GM23338 (cell line): ENCODE data around the gene TACC3. TPM values are rescaled to one million over a fixed set of nuclear protein-coding genes. Genes with fewer than 3 reads are reported as not detected.

Experiments
- ATAC-seq: fragments of 200-7000 bp; cut with Tn5 transposase; 3 replicates; pipeline ENCODE4 v1.9.1; 2020
- DNase-seq: peaks from one replicate; pipeline ENCODE4 v3.0.0-alpha.2; 2015; ENCODE audit warnings: low spot score
- H2AFZ ChIP-seq: fragments of 200-600 bp; sonication (generic); 2 replicates; pipeline ENCODE4 v1.8.0; 2016; ENCODE audit warnings: antibody characterized with exemption, mild to moderate bottlenecking, moderate library complexity
- H3F3A ChIP-seq: fragments of 200-600 bp; sonication (generic); replicated peaks from 2 replicates; pipeline ENCODE4 v1.8.0; 2017; ENCODE audit warnings: antibody characterized with exemption, mixed run types, low read depth
- H3K27ac ChIP-seq: fragments of 200-600 bp; sonication (generic); 2 replicates; pipeline ENCODE4 v1.6.1; 2016; ENCODE audit warnings: low read depth
- H3K27me3 ChIP-seq: fragments of 200-600 bp; sonication (generic); 2 replicates; pipeline ENCODE4 v1.8.0; 2016; ENCODE audit warnings: mild to moderate bottlenecking, mixed run types, moderate library complexity; ENCODE audit not compliant: insufficient read depth
- H3K36me3 ChIP-seq: fragments of 200-600 bp; sonication (generic); 2 replicates; pipeline ENCODE4 v1.8.0; 2016; ENCODE audit warnings: mild to moderate bottlenecking; ENCODE audit not compliant: insufficient read depth
- H3K4me1 ChIP-seq: fragments of 200-600 bp; sonication (generic); 2 replicates; pipeline ENCODE4 v1.8.0; 2016; ENCODE audit warnings: mild to moderate bottlenecking, moderate library complexity; ENCODE audit not compliant: insufficient read depth
- H3K4me2 ChIP-seq: fragments of 200-600 bp; sonication (generic); 2 replicates; pipeline ENCODE4 v1.7.1; 2017; ENCODE audit warnings: mixed run types
- H3K4me3 ChIP-seq: fragments of 200-600 bp; sonication (generic); 2 replicates; pipeline ENCODE4 v1.6.1; 2016; ENCODE audit warnings: mixed run types
- H3K79me2 ChIP-seq: fragments of 200-600 bp; sonication (generic); replicated peaks from 2 replicates; pipeline ENCODE4 v1.8.0; 2017; ENCODE audit warnings: mild to moderate bottlenecking; ENCODE audit not compliant: insufficient read depth
- H3K9me2 ChIP-seq: fragments of 200-600 bp; sonication (generic); 2 replicates; pipeline ENCODE4 v1.8.0; 2017; ENCODE audit not compliant: insufficient read depth
- H4K20me1 ChIP-seq: fragments of 200-600 bp; sonication (generic); replicated peaks from 2 replicates; pipeline ENCODE4 v1.8.0; 2017; ENCODE audit warnings: mild to moderate bottlenecking; ENCODE audit not compliant: insufficient read depth
- H3K27ac Mint-ChIP-seq: 2 replicates; pipeline ENCODE4 v1.8.0; 2020; ENCODE audit warnings: inconsistent platforms, mild to moderate bottlenecking, moderate library complexity, mixed read lengths
- H3K27me3 Mint-ChIP-seq: 3 replicates; pipeline ENCODE4 v1.8.0; 2022; ENCODE audit warnings: low read depth, mild to moderate bottlenecking, moderate library complexity, mixed read lengths, inconsistent platforms; ENCODE audit not compliant: insufficient read depth, poor library complexity
- H3K36me3 Mint-ChIP-seq: 3 replicates; pipeline ENCODE4 v1.8.0; 2021; ENCODE audit warnings: low read depth, mild to moderate bottlenecking, inconsistent platforms, moderate library complexity, mixed read lengths
- H3K4me1 Mint-ChIP-seq: 3 replicates; pipeline ENCODE4 v1.8.0; 2020; ENCODE audit warnings: mild to moderate bottlenecking, inconsistent platforms, mixed read lengths
- H3K4me3 Mint-ChIP-seq: 3 replicates; pipeline ENCODE4 v1.8.0; 2021; ENCODE audit warnings: moderate library complexity, mild to moderate bottlenecking, inconsistent platforms, mixed read lengths
- H3K9me3 Mint-ChIP-seq: 3 replicates; pipeline ENCODE4 v1.8.0; 2020; ENCODE audit warnings: moderate library complexity, mild to moderate bottlenecking, inconsistent platforms, mixed read lengths
- CREB1 ChIP-seq: fragments of 250-450 bp; sonication (Bioruptor Pico); IDR thresholded peaks from 2 replicates; pipeline ENCODE4 v1.5.0; 2020; ENCODE audit warnings: low read depth, mild to moderate bottlenecking, moderate library complexity
- CTCF ChIP-seq, 2 experiments: fragments of 200-600 bp in 1 of 2; sonication (generic) in 1 of 2; conservative IDR thresholded peaks; 2 replicates each; pipeline versions ENCODE4 v1.5.1 to v1.6.1; 2016 to 2017; ENCODE audit warnings: antibody characterized with exemption in 2 of 2, low read depth in 2 of 2, mild to moderate bottlenecking in 2 of 2, moderate library complexity in 1 of 2
- EZH2 ChIP-seq: fragments of 200-600 bp; sonication (generic); IDR thresholded peaks from one replicate; pipeline ENCODE4 v1.8.0; 2017; ENCODE audit warnings: antibody characterized with exemption, mild to moderate bottlenecking, low read depth; ENCODE audit not compliant: unreplicated experiment
- JUNB ChIP-seq: IDR thresholded peaks from one replicate; pipeline ENCODE4 v1.6.1; 2016; ENCODE audit warnings: antibody characterized with exemption; ENCODE audit not compliant: unreplicated experiment
- NANOG ChIP-seq: IDR thresholded peaks from 2 replicates; pipeline ENCODE4 v1.6.1; 2016; ENCODE audit warnings: antibody characterized with exemption, borderline replicate concordance
- STAT1 ChIP-seq: IDR thresholded peaks from one replicate; pipeline ENCODE4 v1.6.1; 2016; ENCODE audit warnings: antibody characterized with exemption; ENCODE audit not compliant: unreplicated experiment
- polyA plus RNA-seq: library from polyadenylated mRNA; unstranded; fragments of >200 nt; fragmentation: Nextera tagmentation; extraction: Ambion mirVana; gene quantifications from 2 replicates; pipeline ENCODE4 v1.2.1, GENCODE V29; 2016
- total RNA-seq: library from RNA; depleted of rRNA; stranded (reverse); fragments of >200 nt; shearing (Covaris generic); gene quantifications from 2 replicates; pipeline ENCODE4 v1.2.3, GENCODE V29; 2014

The TACC3 gene
- total and polyA plus RNA-seq, 2 experiments from 2014 or later, result 120 TPM

DNA sequence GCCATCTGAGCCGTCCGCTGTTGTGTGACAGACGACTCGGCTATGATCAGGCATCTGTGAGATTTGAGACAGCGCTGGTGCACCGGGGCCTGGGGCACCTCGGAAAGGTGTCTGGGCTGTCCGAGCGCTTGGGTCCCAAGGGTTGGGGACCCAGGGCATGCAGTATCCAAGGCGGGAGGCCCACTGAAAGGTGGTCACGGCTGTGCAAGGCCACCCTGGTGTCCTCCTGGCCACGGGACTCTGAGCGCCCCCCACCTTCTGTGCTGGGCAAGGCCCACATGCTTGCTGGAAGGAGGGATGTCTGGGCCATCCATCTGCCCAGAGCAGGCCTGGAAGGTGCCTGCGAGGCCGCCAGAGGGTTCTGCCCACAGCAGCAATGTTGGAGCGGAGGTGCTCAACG is 19.9 kb downstream of the TACC3 start:
- no peak for ATAC-seq

DNA sequence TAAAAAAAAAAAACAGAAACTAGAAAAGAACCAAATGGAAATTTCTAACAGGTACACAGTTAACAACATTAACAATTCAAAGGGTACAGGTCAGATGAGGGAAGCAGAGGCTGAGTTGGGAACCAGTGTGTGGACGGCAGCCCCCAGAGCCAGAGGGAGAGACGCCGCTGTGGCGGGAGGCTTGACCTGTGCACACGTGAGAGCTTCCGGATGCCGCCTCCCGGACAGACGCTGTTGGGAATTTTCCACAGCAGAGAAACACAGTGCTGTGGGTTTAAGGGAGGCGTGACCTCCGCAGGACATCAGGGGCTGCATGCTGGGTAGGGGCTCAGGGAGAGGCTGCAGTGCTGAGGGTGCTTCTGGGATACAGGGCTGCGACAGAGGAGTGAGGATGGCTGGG is 22.2 kb downstream of the TACC3 start:
- H3K36me3 ChIP-seq, result peaks cover 27% of the 10 kb centered on the region
- Mint-ChIP-seq H3K4me1 (no peaks in the 10 kb centered on the region; the same call in 2 of the 3 replicates), H3K27me3 (peaks cover 25% of the 10 kb centered on the region)

More for the DNA sequence above, 19.9 kb downstream of the TACC3 start:
- DNase-seq, result no peak
- Histone ChIP-seq H3K36me3 (peaks cover 49% of the 10 kb centered on the region), H3K79me2 (no peaks in the 10 kb centered on the region), H3K9me2 (no peaks in the 10 kb centered on the region), H3K27me3 (no peaks in the 10 kb centered on the region), H3K4me2 (no peak overlapping the region), H3K27ac (no peak overlapping the region), H4K20me1 (no peaks in the 10 kb centered on the region; the same call in 1 of the 2 replicates), H3K4me3 (no peak overlapping the region), H2AFZ (no peak overlapping the region), H3F3A (peaks cover 10% of the 10 kb centered on the region; the same call in 1 of the 2 replicates), H3K4me1 (no peaks in the 10 kb centered on the region)
- Mint-ChIP-seq H3K36me3 (peaks cover 86% of the 10 kb centered on the region), H3K27ac (no peak overlapping the region), H3K4me3 (no peak overlapping the region), H3K4me1 (no peaks in the 10 kb centered on the region; the same call in 2 of the 3 replicates), H3K9me3 (peaks cover 29% of the 10 kb centered on the region), H3K27me3 (peaks cover 37% of the 10 kb centered on the region)
- TF ChIP-seq JUNB (no peak), STAT1 (no peak), CTCF (conservative IDR thresholded peaks at IDR 0.05; ENCODE audit: low read depth in 2 of 2) (no peak), CREB1 (CRISPR knock-in tag) (no peak)

More for the DNA sequence above, 22.2 kb downstream of the TACC3 start:
- ATAC-seq (no peak), DNase-seq (no peak)
- TF ChIP-seq CTCF (conservative IDR thresholded peaks at IDR 0.05; ENCODE audit: low read depth in 2 of 2) (no peak), JUNB (no peak), EZH2 (no peak), NANOG (no peak)
- Histone ChIP-seq H3K27ac (0 out of 2 replicates have a peak overlapping the region, but pooled peaks have one; percentile 45), H3K27me3 (no peaks in the 10 kb centered on the region), H3K9me2 (no peaks in the 10 kb centered on the region), H4K20me1 (no peaks in the 10 kb centered on the region; the same call in 1 of the 2 replicates), H3K4me3 (no peak overlapping the region), H3K4me2 (no peak overlapping the region), H3K4me1 (no peaks in the 10 kb centered on the region), H2AFZ (no peak overlapping the region), H3K79me2 (no peaks in the 10 kb centered on the region), H3F3A (peaks cover 5% of the 10 kb centered on the region; the same call in 1 of the 2 replicates)
- Mint-ChIP-seq H3K4me3 (no peak overlapping the region), H3K36me3 (peaks cover 63% of the 10 kb centered on the region), H3K27ac (no peak overlapping the region), H3K9me3 (peaks cover 7% of the 10 kb centered on the region)
